GM23248 (cell line): ENCODE results near the gene ERN2.

ENCODE experiments used
- EZH2 ChIP-seq: fragments of 200-600 bp; sonication (generic); IDR thresholded peaks from 2 replicates; pipeline ENCODE4 v1.6.1; 2018; ENCODE audit warnings: antibody characterized with exemption, mild to moderate bottlenecking; ENCODE audit not compliant: insufficient read depth, poor library complexity, severe bottlenecking
- EZH2phosphoT487 ChIP-seq: fragments of 200-600 bp; sonication (generic); IDR thresholded peaks from 2 replicates; pipeline ENCODE4 v1.6.1; 2018; ENCODE audit warnings: antibody characterized with exemption, moderate library complexity, mild to moderate bottlenecking, low read depth; ENCODE audit not compliant: insufficient read depth

DNA sequence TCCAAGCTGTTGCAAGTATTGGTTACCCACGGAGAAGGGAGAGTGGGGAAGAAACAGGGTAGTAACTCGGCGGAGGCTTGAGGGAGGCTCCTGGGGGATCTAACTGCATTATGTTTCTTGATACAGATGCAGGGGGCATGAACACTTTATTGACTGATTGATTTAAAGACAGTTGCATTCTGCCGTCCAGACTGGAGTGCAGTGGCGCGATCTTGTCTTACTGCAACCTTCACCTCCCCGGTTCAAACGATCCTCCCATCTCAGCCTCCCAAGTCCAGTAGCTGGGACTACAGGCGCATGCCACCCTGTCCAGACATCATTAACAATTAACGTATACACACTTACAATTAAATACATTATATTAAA is 15.1 kb upstream of the ERN2 start:
- TF ChIP-seq EZH2 = no peak
- no peak for TF ChIP-seq EZH2phosphoT487
